ENCODE results near the gene GTPBP6. TPM values are rescaled to one million over a fixed set of nuclear protein-coding genes. Genes with fewer than 3 reads are reported as not detected.

Gene GTPBP6
- total and polyA plus RNA-seq, 8 donors: 31.1 to 63.2 (median 53.1) TPM

GRCh38 chrX:314781-315595, 3.6 kb downstream of the GTPBP6 start:
- ATAC-seq: no peak
- Histone ChIP-seq H3K27ac (no peak overlapping the region), H3K27me3 (no peaks in the 10 kb centered on the region), H3K4me3 (no peak overlapping the region), H3K4me1 (peaks cover 0 to 6% of the 10 kb centered on the region in 2 donors), H3K9me3 (no peaks in the 10 kb centered on the region), H3K36me3 (peaks cover 0 to 58% of the 10 kb centered on the region in 2 donors)
- intact Hi-C loops (cut with DNase I): no loop called here
- TF ChIP-seq CTCF (IDR thresholded peaks at IDR 0.05): no peak
- DNase-seq: peak in 2 of 4 donors; percentile 28 to 75

GRCh38 chrX:314049-314448, 4.5 kb downstream of the GTPBP6 start:
- no peak for TF ChIP-seq CTCF (IDR thresholded peaks at IDR 0.05)
- H3K36me3 ChIP-seq: peaks cover 0 to 63% of the 10 kb centered on the region in 2 donors

GRCh38 chrX:313546-313945, 5.0 kb downstream of the GTPBP6 start:
- H3K9me3 ChIP-seq: no peaks in the 10 kb centered on the region
- H3K36me3 ChIP-seq: peaks cover 0 to 68% of the 10 kb centered on the region in 2 donors
- intact Hi-C loops (cut with DNase I): no loop called here

More at GRCh38 chrX:314049-314448, 4.5 kb downstream of the GTPBP6 start:
- no peaks in the 10 kb centered on the region for H3K4me1 ChIP-seq
- H3K9me3 ChIP-seq: no peaks in the 10 kb centered on the region
- intact Hi-C loops (cut with DNase I): no loop called here
- DNase-seq (peak in 2 of 4 donors; percentile 19 to 79), ATAC-seq (no peak)
- no peaks in the 10 kb centered on the region for H3K27me3 ChIP-seq
- H3K27ac ChIP-seq: no peak overlapping the region
- H3K4me3 ChIP-seq: no peak overlapping the region

GRCh38 chrX:312621-313331, 5.8 kb downstream of the GTPBP6 start:
- TF ChIP-seq CTCF (IDR thresholded peaks at IDR 0.05): no peak
- intact Hi-C loops (cut with DNase I): no loop called here
- no peaks in the 10 kb centered on the region for H3K27me3 ChIP-seq
- H3K4me1 ChIP-seq: no peaks in the 10 kb centered on the region
- H3K27ac ChIP-seq: no peak overlapping the region
- H3K36me3 ChIP-seq: peaks cover 0 to 76% of the 10 kb centered on the region in 2 donors
- no peak for ATAC-seq
- H3K4me3 ChIP-seq: no peak overlapping the region
- no peaks in the 10 kb centered on the region for H3K9me3 ChIP-seq
- peak in 2 of 4 donors; percentile 29 to 74 for DNase-seq

More at GRCh38 chrX:313546-313945, 5.0 kb downstream of the GTPBP6 start:
- Histone ChIP-seq H3K4me3 (no peak overlapping the region), H3K27ac (no peak overlapping the region), H3K27me3 (no peaks in the 10 kb centered on the region), H3K4me1 (no peaks in the 10 kb centered on the region)
- DNase-seq (peak in 2 of 4 donors; percentile 4 to 56), ATAC-seq (no peak)
- TF ChIP-seq CTCF (IDR thresholded peaks at IDR 0.05): no peak
